ENCODE data around the gene CTBS. TPM values are rescaled to one million over a fixed set of nuclear protein-coding genes. Genes with fewer than 3 reads are reported as not detected.

Gene CTBS
- polyA plus RNA-seq, 1 donor from 2014 or later = 0.95 TPM

DNA sequence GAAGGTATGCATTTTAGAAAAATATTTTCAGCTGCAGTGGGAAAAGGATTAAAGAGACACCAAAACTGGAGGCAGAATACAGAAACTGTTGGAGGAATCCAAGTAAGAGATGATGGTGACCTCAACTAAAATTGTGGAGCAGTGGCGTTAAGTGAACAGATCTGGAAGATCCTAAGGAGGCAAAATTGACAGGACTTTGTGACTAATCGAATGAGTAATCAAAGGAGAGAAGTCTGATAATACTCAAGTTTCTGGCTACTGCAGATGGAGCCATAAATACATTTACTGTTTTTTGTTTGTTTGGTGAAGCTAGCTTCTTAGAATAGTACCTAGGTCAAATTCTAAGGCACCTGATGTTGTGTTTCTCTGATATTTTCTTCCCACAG is 3.1 kb downstream of the CTBS start:
- Histone ChIP-seq H3K9me3 (ENCODE audit: low read length) (no peaks in the 10 kb centered on the region), H3K27ac (ENCODE audit: low read length) (no peak overlapping the region), H4K20me1 (ENCODE audit: insufficient read depth) (no peaks in the 10 kb centered on the region), H3K36me3 (ENCODE audit: insufficient read depth, low read length) (no peaks in the 10 kb centered on the region), H3K9me2 (ENCODE audit: insufficient read depth, low read length) (no peaks in the 10 kb centered on the region), H3K4me3 (ENCODE audit: low read length) (no peak overlapping the region), H3K27me3 (ENCODE audit: insufficient read depth, low read depth, low read length) (no peaks in the 10 kb centered on the region), H3K4me2 (ENCODE audit: low read length) (no peak overlapping the region), H2AFZ (ENCODE audit: low read depth, low read length) (no peak overlapping the region), H3K9ac (ENCODE audit: low read length) (no peak overlapping the region), H3F3A (ENCODE audit: insufficient read depth, low read length, poor library complexity, severe bottlenecking) (no peaks in the 10 kb centered on the region), H3K79me2 (replicated peaks; ENCODE audit: insufficient read depth, low read length) (no peaks in the 10 kb centered on the region)
- TF ChIP-seq EP300 (conservative IDR thresholded peaks at IDR 0.05; ENCODE audit: poor library complexity, severe bottlenecking) = no peak
- no peak for TF ChIP-seq EZH2 (IDR thresholded peaks at IDR 0.05; ENCODE audit: borderline replicate concordance, insufficient read depth, low read length, poor library complexity, severe bottlenecking)
- no peak for TF ChIP-seq POLR2AphosphoS5 (IDR thresholded peaks at IDR 0.05)
- TF ChIP-seq MXI1 (conservative IDR thresholded peaks at IDR 0.05; ENCODE audit: poor library complexity, severe bottlenecking) = no peak
- no peak for TF ChIP-seq CTCF (IDR thresholded peaks at IDR 0.05; ENCODE audit: poor library complexity, severe bottlenecking)
- no peak for TF ChIP-seq RAD21 (conservative IDR thresholded peaks at IDR 0.05)
- TF ChIP-seq, protein P1, sequence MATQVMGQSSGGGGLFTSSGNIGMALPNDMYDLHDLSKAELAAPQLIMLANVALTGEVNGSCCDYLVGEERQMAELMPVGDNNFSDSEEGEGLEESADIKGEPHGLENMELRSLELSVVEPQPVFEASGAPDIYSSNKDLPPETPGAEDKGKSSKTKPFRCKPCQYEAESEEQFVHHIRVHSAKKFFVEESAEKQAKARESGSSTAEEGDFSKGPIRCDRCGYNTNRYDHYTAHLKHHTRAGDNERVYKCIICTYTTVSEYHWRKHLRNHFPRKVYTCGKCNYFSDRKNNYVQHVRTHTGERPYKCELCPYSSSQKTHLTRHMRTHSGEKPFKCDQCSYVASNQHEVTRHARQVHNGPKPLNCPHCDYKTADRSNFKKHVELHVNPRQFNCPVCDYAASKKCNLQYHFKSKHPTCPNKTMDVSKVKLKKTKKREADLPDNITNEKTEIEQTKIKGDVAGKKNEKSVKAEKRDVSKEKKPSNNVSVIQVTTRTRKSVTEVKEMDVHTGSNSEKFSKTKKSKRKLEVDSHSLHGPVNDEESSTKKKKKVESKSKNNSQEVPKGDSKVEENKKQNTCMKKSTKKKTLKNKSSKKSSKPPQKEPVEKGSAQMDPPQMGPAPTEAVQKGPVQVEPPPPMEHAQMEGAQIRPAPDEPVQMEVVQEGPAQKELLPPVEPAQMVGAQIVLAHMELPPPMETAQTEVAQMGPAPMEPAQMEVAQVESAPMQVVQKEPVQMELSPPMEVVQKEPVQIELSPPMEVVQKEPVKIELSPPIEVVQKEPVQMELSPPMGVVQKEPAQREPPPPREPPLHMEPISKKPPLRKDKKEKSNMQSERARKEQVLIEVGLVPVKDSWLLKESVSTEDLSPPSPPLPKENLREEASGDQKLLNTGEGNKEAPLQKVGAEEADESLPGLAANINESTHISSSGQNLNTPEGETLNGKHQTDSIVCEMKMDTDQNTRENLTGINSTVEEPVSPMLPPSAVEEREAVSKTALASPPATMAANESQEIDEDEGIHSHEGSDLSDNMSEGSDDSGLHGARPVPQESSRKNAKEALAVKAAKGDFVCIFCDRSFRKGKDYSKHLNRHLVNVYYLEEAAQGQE (IDR thresholded peaks at IDR 0.05; ENCODE audit: borderline replicate concordance) = no peak
- TF ChIP-seq SMC3 (conservative IDR thresholded peaks at IDR 0.05; ENCODE audit: poor library complexity) = no peak
- no peak for TF ChIP-seq TAF1 (IDR thresholded peaks at IDR 0.05; ENCODE audit: low read depth)

GRCh38 chr1:84570436-84571149 is 3.6 kb downstream of the CTBS start:
- TF ChIP-seq, protein P1 (IDR thresholded peaks at IDR 0.05; ENCODE audit: borderline replicate concordance) = no peak
- TF ChIP-seq MXI1 (conservative IDR thresholded peaks at IDR 0.05; ENCODE audit: poor library complexity, severe bottlenecking) (no peak), SMC3 (conservative IDR thresholded peaks at IDR 0.05; ENCODE audit: poor library complexity) (no peak)
- H3K9me3 ChIP-seq (ENCODE audit: low read length) = no peaks in the 10 kb centered on the region

More at GRCh38 chr1:84570436-84571149, 3.6 kb downstream of the CTBS start:
- no peak overlapping the region for H3K9ac ChIP-seq (ENCODE audit: low read length)
- no peaks in the 10 kb centered on the region for H3F3A ChIP-seq (ENCODE audit: insufficient read depth, low read length, poor library complexity, severe bottlenecking)
- no peak overlapping the region for H3K4me3 ChIP-seq (ENCODE audit: low read length)
- H4K20me1 ChIP-seq (ENCODE audit: insufficient read depth) = no peaks in the 10 kb centered on the region
- H3K79me2 ChIP-seq (replicated peaks; ENCODE audit: insufficient read depth, low read length) = no peaks in the 10 kb centered on the region
- H3K4me2 ChIP-seq (ENCODE audit: low read length) = no peak overlapping the region
- H3K27me3 ChIP-seq (ENCODE audit: insufficient read depth, low read depth, low read length) = no peaks in the 10 kb centered on the region
- H3K27ac ChIP-seq (ENCODE audit: low read length) = no peak overlapping the region
- no peaks in the 10 kb centered on the region for H3K9me2 ChIP-seq (ENCODE audit: insufficient read depth, low read length)
- no peaks in the 10 kb centered on the region for H3K36me3 ChIP-seq (ENCODE audit: insufficient read depth, low read length)
- no peak overlapping the region for H2AFZ ChIP-seq (ENCODE audit: low read depth, low read length)
